ENCODE results near the gene PRR22. TPM values are rescaled to one million over a fixed set of nuclear protein-coding genes. Genes with fewer than 3 reads are reported as not detected.

PRR22 gene
- total and polyA plus RNA-seq, 9 of the 15 experiments (the other 6 are each of a cell fraction or from before 2014, with no cell fraction given), result 0.03 to 12.0 (median 2.0) TPM; not detected in 1

DNA sequence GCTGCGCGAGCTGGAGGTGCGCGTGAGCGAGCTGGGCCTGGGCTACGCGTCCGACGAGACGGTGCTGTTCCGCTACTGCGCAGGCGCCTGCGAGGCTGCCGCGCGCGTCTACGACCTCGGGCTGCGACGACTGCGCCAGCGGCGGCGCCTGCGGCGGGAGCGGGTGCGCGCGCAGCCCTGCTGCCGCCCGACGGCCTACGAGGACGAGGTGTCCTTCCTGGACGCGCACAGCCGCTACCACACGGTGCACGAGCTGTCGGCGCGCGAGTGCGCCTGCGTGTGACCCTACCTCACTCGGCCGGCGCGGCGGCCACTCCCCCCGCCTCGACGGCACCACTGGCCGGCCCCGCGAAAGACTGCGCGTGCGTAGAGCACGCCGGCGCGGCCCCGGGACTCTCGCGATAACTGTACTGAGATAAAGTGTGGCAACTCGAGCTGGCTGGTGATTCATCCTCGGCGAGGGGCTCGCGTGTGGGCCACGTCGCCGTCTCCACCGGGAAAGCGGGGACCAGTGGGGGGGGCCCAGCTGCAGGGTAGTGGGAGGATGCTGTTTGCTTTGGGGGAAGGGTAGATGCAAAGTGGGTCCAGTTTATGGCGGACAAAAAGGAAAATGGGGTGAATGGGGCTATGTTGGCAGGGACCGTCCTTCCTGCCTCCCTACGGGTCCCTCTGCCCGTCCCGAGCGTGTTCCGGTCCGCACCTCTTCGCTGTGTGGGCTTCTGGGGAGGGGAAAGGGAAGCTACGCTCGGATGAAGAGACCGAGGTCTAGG, 43.5 kb upstream of the PRR22 start (continued):
- peak; percentile 50; the same call in 1 of the 2 replicates for TF ChIP-seq NCOR1 (IDR thresholded peaks at IDR 0.05)
- peak; percentile 87; the same call in 1 of the 2 replicates for TF ChIP-seq LCOR (CRISPR knock-in tag; IDR thresholded peaks at IDR 0.05)
- TF ChIP-seq, protein P1, sequence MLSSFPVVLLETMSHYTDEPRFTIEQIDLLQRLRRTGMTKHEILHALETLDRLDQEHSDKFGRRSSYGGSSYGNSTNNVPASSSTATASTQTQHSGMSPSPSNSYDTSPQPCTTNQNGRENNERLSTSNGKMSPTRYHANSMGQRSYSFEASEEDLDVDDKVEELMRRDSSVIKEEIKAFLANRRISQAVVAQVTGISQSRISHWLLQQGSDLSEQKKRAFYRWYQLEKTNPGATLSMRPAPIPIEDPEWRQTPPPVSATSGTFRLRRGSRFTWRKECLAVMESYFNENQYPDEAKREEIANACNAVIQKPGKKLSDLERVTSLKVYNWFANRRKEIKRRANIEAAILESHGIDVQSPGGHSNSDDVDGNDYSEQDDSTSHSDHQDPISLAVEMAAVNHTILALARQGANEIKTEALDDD (IDR thresholded peaks at IDR 0.05), result no peak; the same call in 1 of the 2 replicates
- TF ChIP-seq, protein P2, sequence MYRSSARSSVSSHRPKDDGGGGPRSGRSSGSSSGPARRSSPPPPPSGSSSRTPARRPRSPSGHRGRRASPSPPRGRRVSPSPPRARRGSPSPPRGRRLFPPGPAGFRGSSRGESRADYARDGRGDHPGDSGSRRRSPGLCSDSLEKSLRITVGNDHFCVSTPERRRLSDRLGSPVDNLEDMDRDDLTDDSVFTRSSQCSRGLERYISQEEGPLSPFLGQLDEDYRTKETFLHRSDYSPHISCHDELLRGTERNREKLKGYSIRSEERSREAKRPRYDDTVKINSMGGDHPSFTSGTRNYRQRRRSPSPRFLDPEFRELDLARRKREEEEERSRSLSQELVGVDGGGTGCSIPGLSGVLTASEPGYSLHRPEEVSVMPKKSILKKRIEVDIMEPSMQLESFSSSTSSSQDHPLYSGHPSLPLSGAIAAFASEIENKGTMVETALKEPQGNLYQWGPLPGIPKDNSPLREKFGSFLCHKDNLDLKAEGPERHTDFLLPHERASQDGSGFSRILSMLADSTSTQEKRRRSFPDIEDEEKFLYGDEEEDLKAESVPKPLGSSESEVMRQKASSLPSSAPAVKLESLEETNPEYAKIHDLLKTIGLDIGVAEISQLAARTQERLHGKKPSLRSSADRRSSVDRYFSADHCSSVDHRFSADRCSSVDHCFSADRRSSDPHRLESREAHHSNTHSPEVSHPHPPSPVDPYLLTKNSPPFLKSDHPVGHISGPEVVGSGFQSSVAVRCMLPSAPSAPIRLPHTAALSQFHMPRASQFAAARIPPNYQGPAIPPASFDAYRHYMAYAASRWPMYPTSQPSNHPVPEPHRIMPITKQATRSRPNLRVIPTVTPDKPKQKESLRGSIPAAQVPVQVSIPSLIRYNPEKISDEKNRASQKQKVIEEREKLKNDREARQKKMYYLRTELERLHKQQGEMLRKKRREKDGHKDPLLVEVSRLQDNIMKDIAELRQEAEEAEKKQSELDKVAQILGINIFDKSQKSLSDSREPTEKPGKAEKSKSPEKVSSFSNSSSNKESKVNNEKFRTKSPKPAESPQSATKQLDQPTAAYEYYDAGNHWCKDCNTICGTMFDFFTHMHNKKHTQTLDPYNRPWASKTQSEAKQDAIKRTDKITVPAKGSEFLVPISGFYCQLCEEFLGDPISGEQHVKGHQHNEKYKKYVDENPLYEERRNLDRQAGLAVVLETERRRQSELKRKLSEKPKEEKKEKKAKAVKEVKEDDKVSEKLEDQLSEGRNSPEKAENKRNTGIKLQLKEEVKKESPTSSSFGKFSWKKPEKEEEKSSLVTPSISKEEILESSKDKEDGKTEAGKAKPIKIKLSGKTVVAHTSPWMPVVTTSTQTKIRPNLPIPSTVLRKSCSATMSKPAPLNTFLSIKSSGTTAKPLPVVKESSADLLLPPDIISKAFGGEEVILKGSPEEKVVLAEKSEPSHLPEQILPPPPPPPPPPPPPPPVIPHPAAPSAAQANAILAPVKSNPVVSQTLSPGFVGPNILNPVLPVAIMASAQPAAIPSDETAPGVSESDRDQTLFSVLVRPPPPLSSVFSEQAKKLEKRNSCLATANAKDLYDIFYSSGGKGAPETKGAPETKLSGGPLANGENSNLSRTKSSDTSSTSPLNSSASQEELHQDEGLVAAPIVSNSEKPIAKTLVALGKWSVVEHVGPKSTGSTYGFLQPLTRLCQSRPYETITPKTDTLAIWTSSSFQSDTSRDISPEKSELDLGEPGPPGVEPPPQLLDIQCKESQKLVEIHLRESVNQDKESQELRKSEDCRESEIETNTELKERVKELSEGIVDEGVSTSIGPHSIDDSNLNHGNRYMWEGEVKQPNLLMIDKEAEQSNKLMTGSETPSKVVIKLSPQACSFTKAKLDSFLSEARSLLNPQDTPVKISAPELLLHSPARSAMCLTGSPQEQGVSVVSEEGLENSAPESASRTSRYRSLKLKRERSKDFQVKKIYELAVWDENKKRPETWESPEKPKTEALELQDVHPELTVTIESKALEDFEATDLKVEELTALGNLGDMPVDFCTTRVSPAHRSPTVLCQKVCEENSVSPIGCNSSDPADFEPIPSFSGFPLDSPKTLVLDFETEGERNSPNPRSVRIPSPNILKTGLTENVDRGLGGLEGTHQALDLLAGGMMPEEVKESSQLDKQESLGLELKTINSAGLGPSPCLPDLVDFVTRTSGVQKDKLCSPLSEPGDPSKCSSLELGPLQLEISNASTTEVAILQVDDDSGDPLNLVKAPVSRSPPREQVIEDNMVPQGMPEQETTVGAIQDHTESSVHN (IDR thresholded peaks at IDR 0.05; ENCODE audit: borderline replicate concordance in 1 of 2, low read depth in 1 of 2), result 0 out of 4 replicates have a peak, but pooled peaks of 1 of the 2 experiments have one; percentile 21
- no peak for TF ChIP-seq ZNF311 (CRISPR knock-in tag; IDR thresholded peaks at IDR 0.05)
- TF ChIP-seq, protein P3, sequence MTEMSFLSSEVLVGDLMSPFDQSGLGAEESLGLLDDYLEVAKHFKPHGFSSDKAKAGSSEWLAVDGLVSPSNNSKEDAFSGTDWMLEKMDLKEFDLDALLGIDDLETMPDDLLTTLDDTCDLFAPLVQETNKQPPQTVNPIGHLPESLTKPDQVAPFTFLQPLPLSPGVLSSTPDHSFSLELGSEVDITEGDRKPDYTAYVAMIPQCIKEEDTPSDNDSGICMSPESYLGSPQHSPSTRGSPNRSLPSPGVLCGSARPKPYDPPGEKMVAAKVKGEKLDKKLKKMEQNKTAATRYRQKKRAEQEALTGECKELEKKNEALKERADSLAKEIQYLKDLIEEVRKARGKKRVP (CRISPR knock-in tag; IDR thresholded peaks at IDR 0.05), result peak; percentile 61
- peak; percentile 71 for TF ChIP-seq SIN3B (IDR thresholded peaks at IDR 0.05; ENCODE audit: low read depth)
- TF ChIP-seq, protein P4, sequence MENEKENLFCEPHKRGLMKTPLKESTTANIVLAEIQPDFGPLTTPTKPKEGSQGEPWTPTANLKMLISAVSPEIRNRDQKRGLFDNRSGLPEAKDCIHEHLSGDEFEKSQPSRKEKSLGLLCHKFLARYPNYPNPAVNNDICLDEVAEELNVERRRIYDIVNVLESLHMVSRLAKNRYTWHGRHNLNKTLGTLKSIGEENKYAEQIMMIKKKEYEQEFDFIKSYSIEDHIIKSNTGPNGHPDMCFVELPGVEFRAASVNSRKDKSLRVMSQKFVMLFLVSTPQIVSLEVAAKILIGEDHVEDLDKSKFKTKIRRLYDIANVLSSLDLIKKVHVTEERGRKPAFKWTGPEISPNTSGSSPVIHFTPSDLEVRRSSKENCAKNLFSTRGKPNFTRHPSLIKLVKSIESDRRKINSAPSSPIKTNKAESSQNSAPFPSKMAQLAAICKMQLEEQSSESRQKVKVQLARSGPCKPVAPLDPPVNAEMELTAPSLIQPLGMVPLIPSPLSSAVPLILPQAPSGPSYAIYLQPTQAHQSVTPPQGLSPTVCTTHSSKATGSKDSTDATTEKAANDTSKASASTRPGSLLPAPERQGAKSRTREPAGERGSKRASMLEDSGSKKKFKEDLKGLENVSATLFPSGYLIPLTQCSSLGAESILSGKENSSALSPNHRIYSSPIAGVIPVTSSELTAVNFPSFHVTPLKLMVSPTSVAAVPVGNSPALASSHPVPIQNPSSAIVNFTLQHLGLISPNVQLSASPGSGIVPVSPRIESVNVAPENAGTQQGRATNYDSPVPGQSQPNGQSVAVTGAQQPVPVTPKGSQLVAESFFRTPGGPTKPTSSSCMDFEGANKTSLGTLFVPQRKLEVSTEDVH (IDR thresholded peaks at IDR 0.05; ENCODE audit: low read depth, partially characterized antibody), result no peak
- no peak for TF ChIP-seq BDP1 (IDR thresholded peaks at IDR 0.05; ENCODE audit: insufficient read depth, insufficient read length)
- TF ChIP-seq BHLHE40 (IDR thresholded peaks at IDR 0.05; ENCODE audit: low read length), result peak; percentile 66
- peak; percentile 68; the same call in 1 of the 2 replicates for TF ChIP-seq MAFF (IDR thresholded peaks at IDR 0.05; ENCODE audit: low read length)
- TF ChIP-seq PHB2 (IDR thresholded peaks at IDR 0.05; ENCODE audit: low read depth), result no peak

Data from K562 (cell line).